DOHH2 (cell line): ENCODE measurements around the gene DFFA.

ENCODE experiments used
- H3F3A ChIP-seq: fragments of 200-600 bp; sonication (generic), shearing (Covaris generic); 2 replicates; pipeline ENCODE4 v1.6.0; 2016; ENCODE audit warnings: antibody characterized with exemption, mild to moderate bottlenecking; ENCODE audit not compliant: control insufficient read depth, insufficient read depth
- H3K27ac ChIP-seq: fragments of 200-600 bp; sonication (generic); 2 replicates; pipeline ENCODE4 v1.5.1; 2014; ENCODE audit warnings: low read depth, mild to moderate bottlenecking, low read length, moderate library complexity
- H3K27me3 ChIP-seq: fragments of 200-600 bp; sonication (generic); 2 replicates; pipeline ENCODE4 v1.6.1; 2014; ENCODE audit warnings: mild to moderate bottlenecking, low read length, mixed read lengths; ENCODE audit not compliant: control insufficient read depth
- H3K36me3 ChIP-seq: fragments of 200-600 bp; sonication (generic); 2 replicates; pipeline ENCODE4 v1.6.1; 2014; ENCODE audit warnings: mild to moderate bottlenecking, low read length, moderate library complexity, mixed read lengths; ENCODE audit not compliant: control insufficient read depth
- H3K4me1 ChIP-seq: fragments of 200-600 bp; sonication (generic); 2 replicates; pipeline ENCODE4 v1.6.1; 2014; ENCODE audit warnings: mild to moderate bottlenecking, low read length, mixed read lengths; ENCODE audit not compliant: control insufficient read depth
- H3K4me2 ChIP-seq: fragments of 200-600 bp; sonication (generic); 2 replicates; pipeline ENCODE4 v1.6.0; 2014; ENCODE audit warnings: mild to moderate bottlenecking, low read length, moderate library complexity
- H3K4me3 ChIP-seq: fragments of 200-600 bp; sonication (generic); 2 replicates; pipeline ENCODE4 v1.5.1; 2014; ENCODE audit warnings: mild to moderate bottlenecking, low read length, mixed read lengths
- H3K79me2 ChIP-seq: fragments of 200-600 bp; sonication (generic); 2 replicates; pipeline ENCODE4 v1.6.1; 2014; ENCODE audit warnings: mild to moderate bottlenecking, low read length, mixed read lengths; ENCODE audit not compliant: control insufficient read depth
- H3K9me2 ChIP-seq: fragments of 200-600 bp; sonication (generic); replicated peaks from 2 replicates; pipeline ENCODE4 v1.6.1; 2014; ENCODE audit warnings: mild to moderate bottlenecking, low read length, mixed read lengths; ENCODE audit not compliant: control insufficient read depth
- H3K9me3 ChIP-seq: fragments of 200-600 bp; sonication (generic); 2 replicates; pipeline ENCODE4 v1.6.1; 2014; ENCODE audit warnings: antibody characterized with exemption, low read length, mixed read lengths; ENCODE audit not compliant: control insufficient read depth, insufficient read depth
- H4K20me1 ChIP-seq: fragments of 200-600 bp; sonication (generic); 2 replicates; pipeline ENCODE4 v1.6.0; 2014; ENCODE audit warnings: low read depth, mild to moderate bottlenecking, antibody characterized with exemption, low read length, moderate library complexity; ENCODE audit not compliant: control insufficient read depth, insufficient read depth
- CTCF ChIP-seq: fragments of 200-600 bp; sonication (generic); IDR thresholded peaks from one replicate; pipeline ENCODE4 v1.5.1; 2014; ENCODE audit warnings: antibody characterized with exemption, mild to moderate bottlenecking, low read depth, low read length; ENCODE audit not compliant: poor library complexity, severe bottlenecking
- EZH2phosphoT487 ChIP-seq: fragments of 200-600 bp; sonication (generic); IDR thresholded peaks from 2 replicates; pipeline ENCODE4 v1.6.1; 2017; ENCODE audit warnings: borderline replicate concordance, mild to moderate bottlenecking, antibody characterized with exemption, low read length, moderate library complexity, mixed read lengths

The DFFA gene

GRCh38 chr1:10456048-10456447 lies 16.3 kb downstream of the DFFA start:
- Histone ChIP-seq H3K79me2 (no peaks in the 10 kb centered on the region), H3K4me3 (no peak overlapping the region), H3K36me3 (peaks cover 16% of the 10 kb centered on the region)

GRCh38 chr1:10451287-10451686 lies 21.0 kb downstream of the DFFA start:
- Histone ChIP-seq H3F3A (peaks cover 7% of the 10 kb centered on the region), H3K27me3 (no peaks in the 10 kb centered on the region), H3K27ac (no peak overlapping the region), H3K9me2 (no peaks in the 10 kb centered on the region), H3K4me3 (no peak overlapping the region), H3K4me1 (no peaks in the 10 kb centered on the region), H3K79me2 (no peaks in the 10 kb centered on the region), H4K20me1 (no peaks in the 10 kb centered on the region), H3K9me3 (no peaks in the 10 kb centered on the region), H3K4me2 (no peak overlapping the region), H3K36me3 (no peaks in the 10 kb centered on the region)
- TF ChIP-seq CTCF: no peak
- no peak for TF ChIP-seq EZH2phosphoT487

More at GRCh38 chr1:10456048-10456447, 16.3 kb downstream of the DFFA start:
- H3K27me3 ChIP-seq: no peaks in the 10 kb centered on the region
- no peak overlapping the region for H3K27ac ChIP-seq
- no peak overlapping the region for H3K4me2 ChIP-seq
- no peaks in the 10 kb centered on the region for H4K20me1 ChIP-seq
- H3K9me2 ChIP-seq: no peaks in the 10 kb centered on the region
- peaks cover 10% of the 10 kb centered on the region for H3F3A ChIP-seq
- TF ChIP-seq CTCF: peak; percentile 16
- no peak for TF ChIP-seq EZH2phosphoT487
- peaks cover 7% of the 10 kb centered on the region; the same call in 1 of the 2 replicates for H3K4me1 ChIP-seq
- no peaks in the 10 kb centered on the region for H3K9me3 ChIP-seq

- TF ChIP-seq EZH2phosphoT487 (no peak), CTCF (no peak)
- Histone ChIP-seq H3K4me2 (no peak overlapping the region), H3K36me3 (no peaks in the 10 kb centered on the region), H3K27me3 (no peaks in the 10 kb centered on the region), H3F3A (peaks cover 7% of the 10 kb centered on the region), H3K9me2 (no peaks in the 10 kb centered on the region), H4K20me1 (no peaks in the 10 kb centered on the region), H3K4me3 (no peak overlapping the region), H3K27ac (no peak overlapping the region), H3K4me1 (no peaks in the 10 kb centered on the region), H3K9me3 (no peaks in the 10 kb centered on the region), H3K79me2 (no peaks in the 10 kb centered on the region)
These were observed 21.5 kb downstream of the DFFA start for GRCh38 chr1:10450836-10451235.
